Dermis blood vessel endothelial cell (primary cell): ENCODE data around the gene OTULINL. TPM values are rescaled to one million over a fixed set of nuclear protein-coding genes. Genes with fewer than 3 reads are reported as not detected.

Experiments used
- DNase-seq: peaks from one replicate; pipeline ENCODE4 v3.0.0; 2010
- total RNA-seq: library from RNA; depleted of rRNA; stranded (reverse); fragments of >200 nt; gene quantifications from 2 replicates; pipeline ENCODE4 v1.2.3, GENCODE V29; 2014

OTULINL gene
- total RNA-seq, 1 donor from 2014 or later = 0.34 TPM

GRCh38 chr5:14603141-14603540 lies 21.5 kb downstream of the OTULINL start:
- no peak for DNase-seq

DNA sequence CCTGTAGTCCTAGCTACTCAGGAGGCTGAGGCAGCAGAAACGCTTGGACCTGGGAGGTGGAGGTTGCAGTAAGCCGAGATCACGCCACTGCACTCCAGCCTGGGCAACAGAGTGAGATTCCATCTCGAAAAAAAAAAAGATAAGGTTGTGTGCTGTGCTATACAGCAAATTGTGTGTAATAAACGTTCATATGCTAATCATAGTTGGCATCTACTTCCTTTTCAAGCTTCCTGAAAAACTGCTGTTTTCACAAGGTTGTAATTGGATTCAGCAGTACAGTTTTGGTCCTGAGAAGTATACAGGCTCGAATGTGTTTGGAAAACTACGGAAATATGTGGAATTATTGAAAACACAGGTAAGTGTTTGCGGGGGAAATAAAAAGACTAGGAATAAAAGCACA lies 25.5 kb downstream of the OTULINL start:
- no peak for DNase-seq

GRCh38 chr5:14608169-14608568 lies 26.6 kb downstream of the OTULINL start:
- DNase-seq = no peak

DNA sequence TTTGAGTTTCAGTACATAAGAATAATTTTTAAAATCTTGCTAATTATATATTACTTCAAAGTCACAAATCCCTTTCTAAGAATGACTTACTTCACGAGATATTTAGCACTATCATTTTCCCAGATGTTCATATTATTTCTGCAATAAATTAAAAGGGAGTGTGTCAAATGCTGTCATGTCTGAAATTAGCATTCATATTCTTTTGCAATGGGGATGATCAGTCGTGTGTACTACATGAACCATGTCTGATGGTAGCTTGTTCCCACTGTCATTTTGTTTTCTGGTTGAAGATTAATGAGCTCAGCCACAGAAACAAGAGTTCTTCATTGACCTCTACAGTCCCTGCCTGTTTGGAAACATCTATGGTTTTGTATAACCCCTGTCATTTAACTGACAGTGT lies 30.1 kb downstream of the OTULINL start:
- no peak for DNase-seq

DNA sequence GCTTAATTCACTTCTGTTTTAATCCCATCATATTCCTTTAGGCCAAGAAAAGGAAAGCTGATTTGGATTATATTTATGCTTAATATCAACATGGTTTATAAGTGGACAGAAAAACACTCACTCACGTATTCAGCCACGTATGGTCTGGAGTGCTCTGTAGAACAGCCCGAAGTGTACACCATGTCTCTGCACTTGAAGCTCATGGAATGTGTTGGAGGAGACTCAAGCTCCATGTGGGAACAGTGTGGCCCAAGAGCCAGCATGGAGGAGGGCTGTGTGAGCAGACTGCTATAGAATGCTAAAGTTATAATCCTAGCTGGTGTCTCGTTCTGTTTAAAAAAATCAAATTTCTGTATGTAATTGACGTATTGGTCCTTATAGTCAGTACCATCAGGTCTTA lies 32.9 kb downstream of the OTULINL start:
- DNase-seq = no peak

GRCh38 chr5:14615365-14615764 lies 33.8 kb downstream of the OTULINL start:
- no peak for DNase-seq

DNA sequence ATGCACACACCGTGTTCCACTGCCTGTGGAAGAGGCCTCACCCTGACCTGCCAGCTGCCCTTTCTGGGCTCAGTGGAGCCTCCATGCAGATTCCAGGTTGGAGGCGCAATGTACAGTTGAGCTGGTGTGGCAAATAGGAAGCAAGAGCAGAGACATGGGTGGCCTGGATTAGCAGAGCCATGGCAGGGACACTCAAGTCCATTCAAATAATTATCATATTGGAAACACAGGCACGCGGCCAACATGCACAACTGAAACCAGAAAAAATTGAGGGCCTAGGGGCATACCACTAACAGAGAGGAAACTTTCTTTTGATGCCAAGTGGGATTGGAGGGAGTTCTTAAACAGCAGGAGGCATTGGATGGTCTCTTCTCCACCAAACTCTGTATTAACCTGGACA lies 35.8 kb downstream of the OTULINL start:
- DNase-seq = no peak

- no peak for DNase-seq
Measured at GRCh38 chr5:14627270-14627669, 45.7 kb downstream of the OTULINL start.

- DNase-seq = peak; percentile 74
Measured at GRCh38 chr5:14628346-14628745, 46.8 kb downstream of the OTULINL start.

GRCh38 chr5:14630671-14631070 lies 49.1 kb downstream of the OTULINL start:
- DNase-seq = no peak

- no peak for DNase-seq
Measured at GRCh38 chr5:14635656-14636055, 54.1 kb downstream of the OTULINL start.

DNA sequence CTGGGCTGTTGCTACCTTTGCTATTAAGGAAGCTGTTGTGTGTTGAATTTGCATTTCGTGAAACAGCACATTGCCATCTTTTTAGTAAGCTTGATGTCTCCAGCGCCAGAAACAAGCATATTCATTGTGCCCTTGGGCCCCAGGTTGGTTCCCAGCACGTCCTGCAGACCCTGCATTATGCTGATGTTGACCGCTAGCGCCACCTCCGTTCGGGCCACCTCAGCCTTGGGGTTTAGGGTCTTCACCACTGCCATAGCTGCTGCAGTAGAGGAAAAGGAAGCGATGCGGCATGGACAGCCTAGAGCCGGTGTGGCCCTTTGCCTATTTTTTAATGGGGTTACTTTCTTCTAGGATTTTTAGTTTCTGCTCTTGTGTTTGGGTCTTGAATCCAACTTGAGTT lies 59.2 kb downstream of the OTULINL start:
- no peak for DNase-seq

DNA sequence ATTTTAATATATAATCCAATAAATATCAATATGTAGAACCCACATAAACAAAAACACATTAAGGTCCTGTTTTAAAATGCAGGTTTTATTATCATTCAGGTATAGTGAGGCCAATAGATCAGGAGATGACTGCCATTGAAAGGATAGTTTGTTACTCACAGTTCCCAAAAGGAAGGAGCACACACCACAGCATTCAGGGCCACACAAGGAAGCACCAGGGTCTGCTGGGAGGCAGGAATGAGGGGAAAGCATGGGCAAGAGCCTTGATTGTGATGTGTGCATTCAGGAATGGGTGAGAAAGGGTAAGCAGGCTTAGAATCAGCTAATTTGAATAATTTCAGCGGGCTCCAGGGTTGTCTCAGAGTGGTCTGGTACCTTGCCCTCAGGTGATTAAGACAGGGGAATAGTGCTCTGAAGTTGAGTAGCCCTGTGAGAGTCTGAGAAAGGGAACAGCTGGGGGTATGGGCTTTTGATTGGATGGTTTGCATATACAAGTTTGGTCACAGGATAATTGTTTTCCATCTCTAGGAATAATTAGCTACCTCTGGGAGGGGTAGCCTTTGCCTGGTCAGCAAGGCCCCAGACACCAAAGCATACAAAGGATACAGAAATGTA lies 63.1 kb downstream of the OTULINL start:
- no peak for DNase-seq

DNA sequence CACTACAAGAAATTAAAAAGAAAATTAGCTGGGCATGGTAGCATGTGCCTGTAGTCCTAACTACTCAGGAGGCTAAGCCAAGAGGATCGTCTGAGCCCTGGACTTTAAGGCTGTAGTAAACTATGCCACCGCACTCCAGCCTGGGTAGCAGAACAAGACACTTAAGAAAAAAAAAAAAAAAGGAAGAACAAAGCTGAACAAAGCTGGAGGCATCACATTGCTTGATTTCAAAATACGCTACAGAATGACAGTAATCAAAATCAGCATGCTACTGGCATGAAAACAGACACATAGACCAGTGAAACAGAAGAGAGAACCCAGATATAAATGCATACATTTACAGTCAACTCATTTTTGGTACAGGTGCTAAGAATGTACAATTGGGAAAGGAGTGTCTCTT lies 68.5 kb downstream of the OTULINL start:
- DNase-seq = no peak

- no peak for DNase-seq
Measured at GRCh38 chr5:14655146-14655741, 73.7 kb downstream of the OTULINL start.

DNA sequence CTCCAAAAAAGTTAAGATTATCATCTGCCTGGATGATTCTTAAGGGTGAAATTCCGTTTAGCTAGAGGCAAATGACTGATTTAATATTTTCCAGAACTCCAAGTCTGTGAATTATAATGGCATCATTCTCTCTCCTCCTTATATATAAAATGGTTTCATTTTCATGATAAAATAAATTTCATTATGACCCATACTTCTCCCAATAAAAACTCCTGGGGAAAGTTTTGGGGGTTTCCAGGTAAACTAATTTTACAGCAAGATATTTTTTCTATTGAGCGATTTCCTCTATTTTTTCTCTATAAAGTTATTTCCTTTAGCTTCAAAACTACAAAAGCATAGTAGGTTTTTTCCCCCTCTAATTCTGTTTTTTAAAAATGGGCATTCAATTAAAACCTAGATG lies 75.3 kb downstream of the OTULINL start:
- no peak for DNase-seq

DNA sequence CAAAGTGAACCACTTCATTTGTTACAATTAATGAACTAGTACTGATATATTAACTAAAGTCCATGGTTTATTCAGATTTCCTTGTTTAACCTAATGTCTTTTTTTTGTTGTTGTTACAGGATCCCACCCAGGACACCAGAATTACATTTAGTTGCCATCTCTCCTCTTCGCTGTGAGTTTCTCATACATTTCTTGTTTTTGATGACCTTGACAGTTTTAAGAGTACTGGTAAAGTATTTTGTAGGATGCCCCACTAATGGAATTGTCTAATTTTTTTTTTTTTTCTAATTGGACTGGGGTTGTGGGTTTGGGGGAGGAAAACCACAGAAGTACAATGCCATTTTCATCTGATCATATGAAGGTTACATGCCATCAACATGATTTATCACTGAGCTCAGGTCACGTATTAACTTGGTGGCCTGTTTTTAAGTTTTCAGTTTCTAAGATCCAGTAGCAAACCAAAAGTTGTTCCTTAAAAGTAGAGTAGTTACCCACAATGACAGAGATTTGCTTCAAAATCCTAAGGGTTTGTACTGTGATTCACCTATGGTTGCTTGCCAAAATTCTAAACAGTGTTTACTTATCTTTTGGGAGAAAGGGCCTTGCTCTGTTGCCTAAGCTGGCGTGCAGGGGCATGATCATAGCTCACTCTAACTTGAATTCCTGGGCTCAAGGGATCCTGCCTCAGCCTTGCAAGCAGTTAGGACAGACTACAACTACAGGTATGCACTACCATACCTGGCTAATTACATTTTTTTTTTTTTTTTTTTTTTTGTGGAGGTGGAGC lies 78.4 kb downstream of the OTULINL start:
- DNase-seq = no peak

- DNase-seq = no peak
Measured at GRCh38 chr5:14660833-14661232, 79.2 kb downstream of the OTULINL start.

Other genes with a start within 250 kb of the OTULINL start
- 26.3 and 31.0 TPM in 2 replicates for gene OTULIN, start 82.9 kb downstream of the OTULINL start, total RNA-seq